PC-9 (cell line): ENCODE results near the gene NF2.

ENCODE experiments used
- CTCF ChIP-seq: fragments of 200-600 bp; sonication (generic); conservative IDR thresholded peaks from 2 replicates; pipeline ENCODE4 v1.6.1; 2017; ENCODE audit warnings: mixed run types, antibody characterized with exemption, mild to moderate bottlenecking, moderate library complexity
- EZH2 ChIP-seq: fragments of 200-600 bp; sonication (generic); IDR thresholded peaks from 2 replicates; pipeline ENCODE4 v1.8.0; 2017; ENCODE audit warnings: antibody characterized with exemption, low read depth

- TF ChIP-seq CTCF (no peak), EZH2 (no peak)
Measured at GRCh38 chr22:29668673-29669072, 65.2 kb downstream of the NF2 start.
